ENCODE results near the gene PCF11.

DNA sequence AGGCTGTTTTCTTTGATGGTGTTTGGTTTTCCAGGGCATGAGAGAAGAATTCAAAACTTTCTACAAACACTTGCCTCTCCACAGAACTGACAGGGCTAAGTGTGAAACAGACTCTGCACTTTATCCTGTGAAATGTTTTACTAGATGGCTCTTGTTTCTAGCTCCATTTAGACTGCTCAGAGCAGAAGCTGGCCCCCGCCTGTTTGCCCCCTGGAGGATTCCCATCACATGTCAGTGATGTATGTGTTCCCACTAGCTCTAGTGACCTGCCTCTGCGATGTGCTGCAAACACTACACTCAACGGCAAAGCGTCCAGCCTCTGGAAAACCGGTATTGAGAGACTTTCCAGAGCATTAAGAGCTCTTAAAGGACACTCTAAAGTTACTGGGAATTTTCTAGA, 41.4 kb upstream of the PCF11 start:
- TF ChIP-seq, protein P1, sequence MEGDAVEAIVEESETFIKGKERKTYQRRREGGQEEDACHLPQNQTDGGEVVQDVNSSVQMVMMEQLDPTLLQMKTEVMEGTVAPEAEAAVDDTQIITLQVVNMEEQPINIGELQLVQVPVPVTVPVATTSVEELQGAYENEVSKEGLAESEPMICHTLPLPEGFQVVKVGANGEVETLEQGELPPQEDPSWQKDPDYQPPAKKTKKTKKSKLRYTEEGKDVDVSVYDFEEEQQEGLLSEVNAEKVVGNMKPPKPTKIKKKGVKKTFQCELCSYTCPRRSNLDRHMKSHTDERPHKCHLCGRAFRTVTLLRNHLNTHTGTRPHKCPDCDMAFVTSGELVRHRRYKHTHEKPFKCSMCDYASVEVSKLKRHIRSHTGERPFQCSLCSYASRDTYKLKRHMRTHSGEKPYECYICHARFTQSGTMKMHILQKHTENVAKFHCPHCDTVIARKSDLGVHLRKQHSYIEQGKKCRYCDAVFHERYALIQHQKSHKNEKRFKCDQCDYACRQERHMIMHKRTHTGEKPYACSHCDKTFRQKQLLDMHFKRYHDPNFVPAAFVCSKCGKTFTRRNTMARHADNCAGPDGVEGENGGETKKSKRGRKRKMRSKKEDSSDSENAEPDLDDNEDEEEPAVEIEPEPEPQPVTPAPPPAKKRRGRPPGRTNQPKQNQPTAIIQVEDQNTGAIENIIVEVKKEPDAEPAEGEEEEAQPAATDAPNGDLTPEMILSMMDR (IDR thresholded peaks at IDR 0.05; ENCODE audit: poor library complexity): no peak
- TF ChIP-seq EZH2 (IDR thresholded peaks at IDR 0.05; ENCODE audit: borderline replicate concordance): no peak

All from hepatocyte (in vitro differentiated cells).